Cerebellar nuclear complex (tissue), 1 donor: ENCODE data around the gene ZNF646.
"Not testable (repeated sequence)": the region's sequence is repeated elsewhere in the genome, so short reads cannot be mapped to it uniquely, and the experiment has no call there.

Source experiments
- DNase-seq, 2 experiments: peaks; one replicate each; lab custom pipeline; 2025; lab: John Stamatoyannopoulos, UW

The ZNF646 gene

DNA sequence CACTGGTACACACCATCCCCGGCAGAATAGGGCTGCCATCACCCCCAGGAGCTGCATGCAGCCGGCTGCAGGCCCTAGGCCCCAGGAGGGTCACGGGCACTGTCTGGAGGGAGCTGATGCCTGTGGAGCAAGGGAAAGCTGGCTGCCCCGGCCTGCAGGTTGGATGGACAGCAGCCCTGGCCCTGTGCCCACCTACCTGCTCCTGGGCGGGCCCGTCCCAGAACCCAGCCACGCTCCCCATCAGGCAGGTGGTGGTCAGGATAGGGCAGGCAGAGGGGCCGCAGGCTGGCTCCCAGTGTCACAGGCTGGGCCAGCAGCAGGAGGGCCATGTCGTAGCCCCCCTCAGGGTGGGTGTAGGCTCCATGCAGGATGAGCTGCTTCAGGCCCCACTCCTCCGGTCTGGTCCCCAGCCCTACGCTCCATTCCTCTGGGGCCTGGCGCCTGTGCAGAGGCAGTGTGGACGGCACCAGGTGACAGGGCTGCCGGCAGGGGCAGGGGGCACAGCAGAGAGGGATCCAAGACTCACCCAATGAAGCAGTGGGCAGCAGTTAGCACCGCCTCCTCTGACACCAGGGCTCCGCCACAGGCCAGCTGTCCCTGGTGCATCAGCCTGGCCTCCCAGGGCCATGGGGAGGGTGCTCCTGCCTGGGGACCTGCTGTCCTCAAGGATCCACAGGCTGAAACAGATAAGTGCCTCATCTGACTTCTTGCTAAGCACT is 10.5 kb downstream of the ZNF646 start:
- DNase-seq, result no peak

DNA sequence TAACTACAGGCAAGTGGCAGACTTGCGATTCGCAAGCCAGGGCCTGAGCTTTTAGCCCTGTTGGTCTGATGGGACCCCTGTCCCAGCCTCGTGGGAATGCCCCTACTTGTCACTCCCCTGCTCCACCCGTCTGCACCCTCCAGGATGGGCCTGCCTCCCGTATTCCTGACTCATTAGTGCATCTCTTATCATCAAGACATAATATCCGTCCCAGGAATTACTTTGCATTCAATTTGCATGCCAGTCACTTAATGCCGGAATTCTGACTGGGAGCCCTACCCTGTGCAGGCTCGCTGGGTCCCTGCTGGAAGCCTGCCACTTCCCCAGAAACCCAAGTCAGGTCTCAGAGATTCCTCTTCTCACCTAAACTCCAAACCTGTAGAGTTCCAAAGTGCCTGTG is 11.2 kb downstream of the ZNF646 start:
- DNase-seq, result no peak

DNA sequence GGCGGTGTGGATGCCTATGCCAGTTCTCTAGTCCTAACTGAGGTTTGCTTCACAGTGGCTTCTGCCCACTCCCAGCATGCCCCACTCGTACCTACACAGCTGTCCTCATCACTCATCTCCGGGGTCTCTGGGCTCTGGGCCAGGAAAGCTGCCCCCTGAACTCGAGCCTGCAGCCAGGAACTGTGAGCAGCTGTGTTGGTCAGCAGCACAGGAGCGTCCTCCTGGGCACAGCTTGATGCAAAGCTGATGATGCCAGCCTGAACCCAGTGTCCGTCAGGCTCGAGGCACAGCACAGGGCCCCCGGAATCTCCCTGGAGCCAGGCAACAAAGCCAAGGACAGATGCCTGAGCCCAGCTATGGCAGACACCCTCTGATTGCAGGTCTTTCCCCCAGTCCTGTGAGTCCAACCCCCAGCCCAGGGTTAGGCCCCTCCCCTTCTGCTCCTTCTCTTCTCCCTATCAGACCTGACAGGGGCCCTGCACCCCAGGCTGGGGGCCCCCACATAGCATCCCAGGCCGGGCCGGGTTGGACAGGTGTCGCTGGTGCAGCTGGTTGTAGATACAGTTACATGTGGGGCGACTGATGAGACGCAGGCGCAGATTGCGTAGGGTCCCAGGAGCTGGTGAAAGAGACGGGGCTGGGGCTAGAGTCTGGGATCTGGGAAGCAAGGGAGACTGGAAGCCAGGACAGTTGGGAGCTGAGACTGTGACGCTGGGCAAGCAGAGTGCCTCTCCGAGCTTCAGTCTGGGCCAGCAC is 11.8 kb downstream of the ZNF646 start:
- no peak for DNase-seq

DNA sequence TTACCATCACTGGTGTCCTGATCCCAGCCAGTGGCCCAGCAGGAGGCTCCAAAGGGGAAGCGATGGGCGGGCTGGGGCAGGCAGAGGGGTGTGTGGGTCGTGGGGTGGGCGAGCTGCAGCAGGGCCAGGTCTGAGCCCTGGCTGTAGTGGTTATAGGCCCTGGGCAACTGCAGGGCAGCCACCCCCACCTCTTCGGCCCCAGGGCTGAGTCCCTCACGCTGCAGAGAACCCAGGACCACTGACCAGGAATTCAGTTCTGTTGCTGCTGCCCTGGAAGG is 12.3 kb downstream of the ZNF646 start:
- DNase-seq, result no peak

DNA sequence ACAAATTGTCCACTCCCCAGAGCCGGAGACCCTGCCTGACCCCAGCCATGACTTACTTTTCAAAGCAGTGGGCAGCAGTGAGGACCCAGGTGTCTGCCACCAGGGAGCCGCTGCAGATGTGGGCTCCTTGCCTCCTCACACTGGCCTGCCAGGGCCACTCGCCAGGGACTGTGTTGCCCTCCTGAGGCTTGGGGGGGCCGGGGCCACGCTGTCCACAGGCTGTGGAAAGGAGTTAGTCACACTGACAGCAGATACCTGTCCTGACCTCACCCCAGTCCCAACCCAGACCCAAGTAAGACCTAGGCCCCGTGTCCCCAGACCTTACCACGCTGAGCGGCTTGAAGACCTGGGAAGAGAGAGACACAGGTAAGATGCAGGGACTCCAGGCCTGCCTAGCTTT is 13.3 kb downstream of the ZNF646 start:
- no peak for DNase-seq

DNA sequence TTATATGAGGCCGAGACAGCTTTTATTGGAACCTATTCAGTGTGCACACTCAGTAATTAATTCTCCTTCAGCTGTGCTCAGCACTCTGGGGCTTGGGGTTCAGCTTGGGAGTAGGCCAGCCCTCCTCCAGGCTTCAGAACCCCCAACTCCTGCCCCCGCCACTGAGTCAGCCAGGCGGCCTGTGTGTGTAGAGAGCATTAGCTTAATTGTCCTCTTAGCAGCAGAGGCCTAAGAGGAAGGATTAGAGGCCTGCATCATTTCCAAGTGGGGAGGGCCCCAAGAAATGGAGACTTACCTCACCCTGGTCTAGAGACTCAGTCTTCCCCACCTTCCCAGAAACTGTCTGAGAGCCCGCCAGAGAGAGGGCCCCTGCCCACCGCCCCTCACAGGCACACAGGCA is 13.7 kb downstream of the ZNF646 start:
- no peak for DNase-seq

DNA sequence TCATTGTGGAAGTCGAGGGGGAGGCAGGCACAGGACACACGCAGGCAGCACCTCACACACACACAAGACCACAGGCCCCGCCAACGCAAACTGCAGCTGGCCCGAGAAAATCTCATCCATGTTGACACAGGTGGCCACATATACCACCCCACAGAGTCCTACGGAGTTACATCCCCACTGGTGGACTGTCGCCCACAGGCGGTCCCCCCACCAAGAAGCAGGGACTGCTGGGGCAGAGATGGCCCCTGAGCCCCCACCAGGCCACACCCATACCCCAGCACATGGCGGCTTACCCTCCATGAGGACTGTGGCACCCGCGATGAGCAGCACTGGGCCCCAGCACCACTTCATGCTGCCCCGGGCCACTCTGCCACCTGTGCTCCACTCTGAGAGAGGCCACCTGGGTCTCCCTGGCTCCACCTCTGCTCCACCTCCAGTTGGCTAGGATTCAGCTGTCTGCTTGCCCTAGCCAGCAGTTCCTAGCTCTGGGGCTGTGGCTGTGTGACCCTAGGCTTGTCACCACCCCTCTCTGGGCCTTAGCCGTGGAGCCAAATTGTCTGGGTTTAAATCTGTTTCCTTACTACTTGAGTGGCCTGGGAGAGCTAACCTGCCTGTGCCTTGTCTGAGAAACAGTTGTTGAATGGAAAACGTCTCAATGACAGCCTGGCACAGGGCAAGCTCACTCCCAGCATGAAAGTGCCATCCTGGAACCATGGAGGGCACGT is 14.4 kb downstream of the ZNF646 start, which contains the start of gene PRSS53:
Gene PRSS53, minus strand, starts transcription at position 485 of the 725 bp plus-strand sequence. Its CDS starts 134 bp downstream, at position 351.
- DNase-seq, result no peak

DNA sequence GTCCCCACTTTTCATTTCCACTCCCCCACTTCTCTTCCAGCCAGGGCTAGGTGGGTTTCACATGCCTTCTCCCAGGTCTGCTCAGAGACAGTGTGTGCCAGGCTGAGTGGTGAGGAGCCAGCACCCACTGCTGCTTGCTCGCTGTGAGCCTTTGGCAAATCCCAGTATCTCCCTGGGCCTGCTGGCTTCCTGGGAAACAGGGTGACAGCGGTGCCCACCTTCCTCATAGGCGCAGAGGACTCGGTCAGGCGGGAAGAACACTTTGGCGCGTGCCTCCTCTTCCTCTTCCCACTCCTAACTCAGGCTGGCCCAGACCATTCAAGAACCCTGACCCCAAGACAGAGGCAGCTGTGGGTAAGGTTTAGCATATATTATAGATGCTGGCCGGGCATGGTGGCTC is 15.0 kb downstream of the ZNF646 start:
- no peak for DNase-seq

DNA sequence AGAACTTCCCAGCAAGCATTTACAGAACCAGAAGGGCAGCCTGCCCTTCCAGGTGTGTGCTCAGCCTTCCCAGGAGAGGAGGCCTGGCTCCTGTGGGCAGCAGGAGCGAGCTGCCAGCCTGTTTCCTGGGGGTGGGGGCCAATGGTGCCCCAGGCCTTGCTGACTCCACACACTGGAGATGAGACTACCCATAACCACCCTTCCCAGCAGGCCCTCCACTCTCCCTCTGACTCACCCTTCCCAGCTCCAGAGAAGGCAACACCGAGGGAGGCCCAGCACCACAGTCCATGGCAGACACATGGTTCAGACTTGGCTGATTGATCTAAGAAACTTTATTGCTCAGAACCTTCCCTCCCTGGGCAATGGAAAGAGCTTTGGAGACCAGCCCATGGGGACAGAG is 16.3 kb downstream of the ZNF646 start:
- DNase-seq, result no peak

DNA sequence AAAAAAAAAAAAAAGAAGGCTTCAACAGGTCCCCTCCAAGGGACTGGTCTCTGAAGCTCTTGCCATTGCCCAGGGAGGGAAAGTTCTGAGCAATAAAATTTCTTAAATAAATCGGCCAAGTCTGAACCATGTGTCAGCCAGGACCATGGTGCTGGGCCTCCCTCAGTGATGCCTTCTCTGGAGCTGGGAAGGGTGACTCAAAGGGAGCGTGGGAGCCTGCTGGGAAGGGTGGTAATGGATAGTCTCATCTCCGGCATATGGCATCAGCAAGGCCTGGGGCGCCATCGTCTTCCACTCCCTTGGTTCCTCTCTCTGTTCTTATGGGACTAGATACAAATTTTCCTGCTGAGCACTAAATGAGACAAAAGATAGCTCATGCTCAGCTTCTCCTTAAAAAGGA is 18.1 kb downstream of the ZNF646 start:
- no peak for DNase-seq

DNA sequence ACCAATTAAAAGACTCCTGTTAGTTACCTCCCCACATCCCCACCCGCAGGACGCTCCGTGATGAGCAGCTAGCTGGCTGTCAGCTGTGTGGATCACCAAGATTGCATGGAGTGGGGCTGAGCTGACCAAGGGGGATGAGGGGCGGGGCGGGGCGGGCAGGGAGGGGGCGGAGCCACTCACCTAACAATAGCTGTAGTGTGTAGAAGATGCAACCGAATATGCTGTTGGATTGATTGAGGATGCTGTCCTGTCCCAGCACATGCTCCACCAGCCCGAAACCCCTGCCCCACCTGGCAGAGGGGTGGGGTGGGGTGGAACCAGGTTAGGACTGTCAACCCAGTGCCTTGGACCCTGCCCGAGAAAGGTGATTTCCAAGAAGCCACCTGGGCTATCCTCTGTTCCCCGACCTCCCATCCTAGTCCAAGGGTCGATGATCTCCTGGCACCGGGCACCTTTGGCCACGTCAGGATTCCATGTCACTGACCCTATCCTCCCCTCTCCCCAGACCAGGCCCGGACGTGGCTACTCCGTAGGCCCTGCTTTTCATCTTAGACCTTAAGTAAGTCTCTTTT is 19.0 kb downstream of the ZNF646 start:
- DNase-seq, result no peak

DNA sequence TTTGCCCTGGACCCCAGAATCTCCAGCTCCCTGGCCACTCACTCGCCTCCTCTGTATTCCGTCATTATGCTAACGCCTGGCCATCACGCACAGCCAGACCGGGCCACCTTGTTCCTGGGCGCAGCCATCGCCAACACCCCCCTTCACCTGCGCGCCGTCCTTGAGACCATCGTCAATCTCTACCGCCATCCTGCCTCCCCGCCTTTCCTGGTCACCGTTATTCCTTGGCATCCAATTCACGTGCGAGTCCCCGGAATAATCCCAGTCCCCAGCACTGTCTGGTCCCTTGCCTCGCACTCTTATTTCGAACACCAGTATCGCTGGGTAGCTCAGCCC is 19.8 kb downstream of the ZNF646 start:
- no peak for DNase-seq

DNA sequence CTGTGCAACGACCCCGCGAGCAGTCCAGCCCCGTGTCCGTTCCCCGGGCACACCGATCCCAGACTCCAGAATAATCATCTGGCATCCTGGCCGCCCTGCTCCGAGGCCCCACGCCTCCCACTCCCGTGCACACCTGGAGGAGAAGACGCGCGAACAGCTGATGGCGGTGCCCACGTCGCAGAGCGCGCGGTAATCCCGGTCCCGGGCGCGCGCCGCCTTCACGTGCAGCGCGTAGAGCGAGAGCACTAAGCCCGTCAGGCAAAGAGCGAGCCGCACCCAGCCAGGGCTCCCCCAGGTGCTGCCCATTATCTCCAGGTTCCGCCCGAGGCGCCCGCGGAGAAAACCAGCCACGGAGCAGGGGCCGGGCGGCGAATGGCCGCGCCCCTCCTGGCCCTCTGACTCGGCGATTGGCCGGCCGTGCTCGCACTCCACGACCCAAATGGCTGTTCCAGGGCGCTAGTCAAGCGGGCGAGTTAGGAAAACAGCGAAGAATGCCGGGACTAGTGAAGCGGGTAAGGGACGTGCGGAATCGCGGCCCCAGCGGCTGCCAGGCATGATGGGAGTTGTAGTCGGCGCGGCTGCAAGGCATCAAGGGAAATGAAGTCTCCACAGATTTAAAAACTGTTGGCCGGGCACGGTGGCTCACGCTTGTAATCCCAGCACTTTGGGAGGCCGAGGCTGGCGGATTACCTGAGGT is 20.4 kb downstream of the ZNF646 start, which contains the start of gene VKORC1:
Gene VKORC1, minus strand, starts transcription at position 374 of the 697 bp plus-strand sequence. Its CDS starts 68 bp downstream, at position 306.
- DNase-seq, result peak; percentile 76 to 84

DNA sequence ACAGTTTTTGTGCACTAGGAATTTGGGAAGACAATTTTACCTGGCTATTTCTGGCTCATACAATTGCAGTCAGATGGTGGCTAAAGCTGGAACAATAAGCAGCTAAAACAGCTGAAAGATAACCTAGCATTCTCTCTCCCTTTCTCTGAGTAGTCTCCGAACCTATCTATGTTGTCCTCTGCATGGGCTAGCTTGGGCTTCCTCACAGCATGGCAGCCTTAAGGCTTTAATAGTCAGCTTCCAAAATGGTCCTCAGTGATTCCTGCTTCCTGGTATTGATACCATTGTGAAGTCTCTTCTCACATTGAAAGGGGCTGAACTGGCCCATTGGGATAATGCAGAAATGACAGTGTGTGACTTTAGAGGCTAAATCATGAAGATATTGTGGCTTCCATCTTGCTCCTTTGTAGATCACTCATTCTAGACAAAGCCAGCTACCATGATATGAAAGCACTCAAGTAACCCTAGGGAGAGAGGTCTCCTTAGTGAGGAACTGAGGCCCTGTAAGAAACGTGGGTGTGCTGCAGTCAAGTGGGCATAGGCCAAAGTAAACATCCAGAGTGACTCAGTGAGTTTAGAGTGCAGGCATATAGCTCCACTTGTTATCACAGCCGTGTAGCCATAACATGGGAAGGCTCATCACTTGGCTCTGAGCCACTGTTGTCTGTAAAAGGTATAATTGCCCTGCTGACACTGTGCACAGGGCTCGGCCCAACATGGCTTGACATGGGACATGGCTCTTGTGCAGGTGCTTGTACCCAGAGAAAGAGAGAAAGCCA is 25.8 kb downstream of the ZNF646 start:
- no peak for DNase-seq

DNA sequence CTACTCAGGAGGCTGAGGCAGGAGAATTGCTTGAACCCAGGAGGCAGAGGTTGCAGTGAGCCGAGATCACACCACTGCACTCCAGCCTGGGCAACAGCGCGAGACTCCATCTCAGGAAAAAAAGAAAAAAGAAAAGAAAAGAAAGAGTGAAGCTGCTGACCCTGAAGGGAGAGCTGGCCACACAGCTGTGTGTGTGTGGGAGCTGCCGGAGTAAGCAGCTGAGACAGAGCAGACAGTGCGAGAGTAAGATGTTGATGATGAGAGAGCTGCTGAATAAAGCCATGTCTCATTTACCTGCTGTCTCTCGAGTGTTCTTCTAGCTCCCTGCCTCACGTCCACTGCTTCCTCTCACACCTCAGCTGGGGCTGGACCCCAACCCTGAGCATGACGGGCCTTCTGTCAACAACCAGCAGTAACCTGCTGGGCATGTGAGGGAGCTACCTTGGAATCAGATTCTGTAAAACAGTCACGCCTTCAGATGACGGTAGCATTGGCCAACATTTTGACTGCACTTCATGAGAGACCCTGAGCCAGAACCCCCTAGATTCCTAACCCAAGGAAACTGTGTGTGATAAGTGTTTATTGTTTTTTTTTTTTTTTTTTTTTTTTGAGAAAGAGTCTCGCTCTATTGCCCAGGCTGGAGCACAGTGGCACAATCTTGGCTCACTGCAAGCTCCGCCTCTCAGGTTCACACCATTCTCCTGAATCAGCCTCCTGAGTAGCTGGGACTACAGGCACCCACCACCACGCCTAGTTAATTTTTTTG is 26.8 kb downstream of the ZNF646 start:
- DNase-seq, result not testable (repeated sequence)

DNA sequence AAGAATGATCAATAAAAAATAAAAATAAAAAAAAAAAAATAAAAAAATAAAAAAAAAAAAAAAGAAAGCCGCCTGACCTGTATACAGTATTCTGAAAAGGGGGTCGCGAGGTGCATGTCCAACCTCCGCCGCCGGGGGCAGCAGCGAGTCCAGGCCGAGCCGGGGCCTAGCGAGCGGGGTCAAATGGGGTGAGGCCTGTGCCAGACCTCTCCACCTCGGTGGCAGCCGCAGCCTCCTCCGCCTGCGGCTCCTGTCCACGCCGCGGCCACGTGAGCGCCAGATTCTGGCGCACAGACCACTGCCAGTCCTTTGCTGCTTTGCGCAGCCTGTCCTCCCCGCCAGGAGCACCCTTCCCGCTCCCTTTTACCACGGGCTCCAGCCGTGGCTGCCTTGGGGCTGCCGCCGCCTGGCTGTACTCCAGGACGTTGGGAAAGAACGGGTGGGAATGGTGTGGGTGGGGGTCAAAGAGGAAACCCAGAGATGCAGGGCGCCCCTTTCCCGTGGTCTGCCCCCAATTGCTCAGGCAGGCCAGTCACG is 31.5 kb downstream of the ZNF646 start:
- peak in 1 of 2 experiments; percentile 29 for DNase-seq

DNA sequence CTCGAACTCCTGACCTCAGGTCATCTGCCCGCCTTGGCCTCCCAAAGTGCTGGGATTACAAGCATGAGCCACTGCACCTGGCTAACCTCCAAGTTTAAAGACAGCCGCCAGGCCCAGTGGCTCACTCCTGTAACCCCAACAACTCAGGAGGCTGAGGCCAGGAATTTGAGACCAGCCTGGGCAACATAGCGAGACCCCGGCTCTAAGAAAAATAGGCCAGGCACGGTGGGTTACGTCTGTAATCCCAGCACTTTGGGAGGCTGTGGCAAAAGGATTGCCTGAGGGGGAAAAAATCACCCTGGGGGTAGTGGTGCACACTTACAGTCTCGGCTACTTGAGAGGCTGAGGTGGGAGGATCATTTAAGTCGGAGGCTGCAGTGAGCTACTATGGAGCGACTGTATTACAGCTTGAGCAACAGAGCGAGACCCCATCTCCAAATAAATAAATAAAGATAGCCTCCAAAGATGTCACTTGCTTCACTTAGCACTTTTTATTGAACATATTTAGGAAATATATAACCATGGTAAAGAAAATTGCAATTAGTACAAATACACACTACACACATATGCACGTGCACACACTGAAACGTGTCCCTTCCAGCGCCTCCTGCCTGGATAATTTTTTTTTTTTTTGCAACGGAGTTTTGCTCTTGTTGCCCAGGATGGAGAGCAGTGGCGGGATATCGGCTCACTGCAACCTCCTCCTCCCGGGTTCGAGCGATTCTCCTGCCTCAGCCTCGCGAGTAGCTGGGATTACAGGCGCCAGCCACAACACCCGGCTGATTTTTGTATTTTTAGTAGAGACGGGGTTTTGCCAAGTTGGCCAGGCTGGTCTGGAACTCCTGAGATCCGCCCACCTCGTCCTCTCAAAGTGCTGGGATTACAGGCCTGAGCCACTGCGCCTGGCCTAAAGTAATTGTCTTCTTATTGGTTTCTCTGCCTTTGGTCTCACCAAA is 32.6 kb downstream of the ZNF646 start:
- DNase-seq, result no peak

DNA sequence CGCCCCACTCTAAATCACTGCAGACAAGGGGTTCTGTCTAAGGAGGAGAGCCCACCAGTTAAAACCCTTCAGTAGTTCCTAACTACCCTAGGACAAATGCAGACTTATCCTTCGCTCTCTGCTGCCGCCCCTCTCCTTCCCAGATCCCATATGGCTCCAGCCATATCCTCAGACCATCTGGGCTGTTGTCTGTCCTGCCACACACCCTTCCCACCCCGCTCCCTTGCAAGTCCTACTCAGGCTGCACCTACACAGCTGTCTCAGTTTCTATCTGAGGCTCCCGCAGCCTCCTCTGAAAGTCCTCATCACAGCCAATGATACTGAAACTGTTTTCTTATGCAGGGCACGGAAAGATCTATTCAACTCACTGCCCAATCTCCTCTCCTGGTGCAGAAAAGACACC is 33.2 kb downstream of the ZNF646 start:
- DNase-seq, result no peak
